Kidney (tissue), 14 donors: ENCODE measurements around the gene SLC25A30. TPM values are rescaled to one million over a fixed set of nuclear protein-coding genes. Genes with fewer than 3 reads are reported as not detected.

Source experiments
- DNase-seq, 5 donors: peaks; one replicate each; pipeline ENCODE4 v3.0.0-alpha.2; 2013 to 2020
- FAIRE-seq: peaks from 2 replicates; lab custom pipeline; 2012; peaks lifted over from hg19 to GRCh38; lab: Jason Lieb, UNC
- H3K27ac ChIP-seq, 2 donors: one replicate each; pipeline ENCODE4 v1.7.0; 2013; ENCODE audit warnings: low read depth in 2 of 2, low read length in 2 of 2, inconsistent platforms in 1 of 2
- H3K27me3 ChIP-seq: one replicate; pipeline ENCODE4 v1.7.1; 2013; ENCODE audit warnings: low read length, inconsistent platforms; ENCODE audit not compliant: control insufficient read depth, insufficient read depth
- H3K36me3 ChIP-seq, 3 donors: one replicate each; pipeline versions ENCODE4 v1.7.0 to v1.7.1; 2013; ENCODE audit warnings: low read length in 3 of 3, control low read depth in 1 of 3, inconsistent platforms in 1 of 3; ENCODE audit not compliant: insufficient read depth in 3 of 3, control insufficient read depth in 2 of 3
- H3K4me1 ChIP-seq, 3 donors: one replicate each; pipeline versions ENCODE4 v1.7.0 to v1.7.1; 2013; ENCODE audit warnings: low read length in 3 of 3, inconsistent platforms in 1 of 3, low read depth in 1 of 3; ENCODE audit not compliant: control insufficient read depth in 2 of 3, insufficient read depth in 2 of 3
- H3K4me3 ChIP-seq, 3 donors: one replicate each; pipeline versions ENCODE4 v1.7.0 to v1.8.1; 2013; ENCODE audit warnings: low read length in 3 of 3, control low read depth in 1 of 3, inconsistent platforms in 1 of 3
- H3K9ac ChIP-seq, 3 donors: one replicate each; pipeline versions ENCODE4 v1.7.0 to v1.7.1; 2013; ENCODE audit warnings: low read length in 3 of 3, control low read depth in 1 of 3, inconsistent platforms in 1 of 3
- H3K9me3 ChIP-seq, 3 donors: one replicate each; pipeline versions ENCODE4 v1.7.0 to v1.7.1; 2013; ENCODE audit warnings: low read length in 3 of 3, control low read depth in 1 of 3, inconsistent platforms in 1 of 3; ENCODE audit not compliant: control insufficient read depth in 2 of 3, insufficient read depth in 1 of 3
- intact Hi-C: fragments of 100-400 bp; cut with DNase I; formaldehyde crosslinking; loops from one replicate; pipeline ENCODE4 v1.11.1; 2022
- polyA plus RNA-seq: library from polyadenylated mRNA; stranded (reverse); fragments of 350-450 nt; fragmentation: Illumina TruSeq; extraction: RNeasy Lipid Tissue Mini Kit (QIAGEN cat#74804); gene quantifications from one replicate; pipeline ENCODE4 v1.2.3, GENCODE V29; 2014; ENCODE audit warnings: low read depth, low replicate concordance; ENCODE audit not compliant: insufficient read depth
- total RNA-seq: library from RNA; stranded (reverse); fragmentation: NEBNext Ultra II Directional; extraction: Animal tissue kit (Norgen Biotek cat#: 25700); gene quantifications from one replicate; pipeline ENCODE4 v1.2.1, GENCODE V29; 2021
- TF ChIP-seq, protein P1 (sequence below): IDR thresholded peaks from 3 replicates; pipeline ENCODE4 v1.5.1; 2012; ENCODE audit warnings: mild to moderate bottlenecking, moderate library complexity, borderline replicate concordance; ENCODE audit not compliant: insufficient read depth; ENCODE audit errors: extremely low read depth
- donor health status: control.
- donor health status: control.
- donor health status: control.
- donor health status: control.
- donor health status: control.
- donor health status: DM: yes; HTN: yes; CAD: no.
- donor health status: Normal renal cell carcinoma (clear cell type).

The SLC25A30 gene
- total and polyA plus RNA-seq, 2 donors from 2014 or later, result 32.9 to 47.1 TPM

DNA sequence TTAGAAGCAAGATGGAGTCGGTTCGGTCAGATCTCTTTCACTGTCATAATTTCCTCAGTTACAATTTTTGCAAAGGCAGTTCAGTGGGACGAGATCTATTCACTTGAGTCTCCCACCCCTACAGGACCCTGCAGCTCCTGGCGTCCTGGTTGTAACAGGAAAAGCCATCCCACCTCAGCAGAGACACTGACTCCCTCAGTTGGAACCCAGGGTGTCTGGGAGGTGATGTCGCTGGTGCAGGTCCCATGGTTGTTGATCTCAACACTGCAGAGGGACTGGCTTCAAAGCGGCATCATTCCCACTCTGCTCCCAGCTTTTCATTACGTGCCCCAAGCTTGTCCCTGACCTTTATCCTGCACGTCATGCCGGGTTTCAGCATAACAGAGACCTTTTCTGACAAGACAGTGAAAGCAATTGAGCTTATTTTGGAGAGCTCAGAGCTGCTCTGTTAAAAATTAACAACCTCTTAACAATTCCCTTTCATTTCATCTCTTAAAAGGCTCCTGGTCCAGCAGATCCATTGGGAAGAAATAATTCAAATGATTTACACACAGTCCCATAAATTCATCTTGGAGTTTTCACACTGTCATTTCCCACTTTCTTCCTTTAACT is 29.0 kb upstream of the SLC25A30 start:
- no peaks in the 10 kb centered on the region for H3K9me3 ChIP-seq
- peaks cover 0 to 4% (median 0%) of the 10 kb centered on the region in 3 donors for H3K4me1 ChIP-seq
- DNase-seq, result no peak
- intact Hi-C loops, result no loop called here
- peak overlapping the region in 1 of 2 donors; percentile 13 for H3K27ac ChIP-seq
- TF ChIP-seq, protein P1, sequence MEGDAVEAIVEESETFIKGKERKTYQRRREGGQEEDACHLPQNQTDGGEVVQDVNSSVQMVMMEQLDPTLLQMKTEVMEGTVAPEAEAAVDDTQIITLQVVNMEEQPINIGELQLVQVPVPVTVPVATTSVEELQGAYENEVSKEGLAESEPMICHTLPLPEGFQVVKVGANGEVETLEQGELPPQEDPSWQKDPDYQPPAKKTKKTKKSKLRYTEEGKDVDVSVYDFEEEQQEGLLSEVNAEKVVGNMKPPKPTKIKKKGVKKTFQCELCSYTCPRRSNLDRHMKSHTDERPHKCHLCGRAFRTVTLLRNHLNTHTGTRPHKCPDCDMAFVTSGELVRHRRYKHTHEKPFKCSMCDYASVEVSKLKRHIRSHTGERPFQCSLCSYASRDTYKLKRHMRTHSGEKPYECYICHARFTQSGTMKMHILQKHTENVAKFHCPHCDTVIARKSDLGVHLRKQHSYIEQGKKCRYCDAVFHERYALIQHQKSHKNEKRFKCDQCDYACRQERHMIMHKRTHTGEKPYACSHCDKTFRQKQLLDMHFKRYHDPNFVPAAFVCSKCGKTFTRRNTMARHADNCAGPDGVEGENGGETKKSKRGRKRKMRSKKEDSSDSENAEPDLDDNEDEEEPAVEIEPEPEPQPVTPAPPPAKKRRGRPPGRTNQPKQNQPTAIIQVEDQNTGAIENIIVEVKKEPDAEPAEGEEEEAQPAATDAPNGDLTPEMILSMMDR, result no peak
- no peak overlapping the region for H3K4me3 ChIP-seq
- no peak overlapping the region for H3K9ac ChIP-seq
- no peaks in the 10 kb centered on the region for H3K27me3 ChIP-seq
- H3K36me3 ChIP-seq, result no peaks in the 10 kb centered on the region
- no peak for FAIRE-seq

DNA sequence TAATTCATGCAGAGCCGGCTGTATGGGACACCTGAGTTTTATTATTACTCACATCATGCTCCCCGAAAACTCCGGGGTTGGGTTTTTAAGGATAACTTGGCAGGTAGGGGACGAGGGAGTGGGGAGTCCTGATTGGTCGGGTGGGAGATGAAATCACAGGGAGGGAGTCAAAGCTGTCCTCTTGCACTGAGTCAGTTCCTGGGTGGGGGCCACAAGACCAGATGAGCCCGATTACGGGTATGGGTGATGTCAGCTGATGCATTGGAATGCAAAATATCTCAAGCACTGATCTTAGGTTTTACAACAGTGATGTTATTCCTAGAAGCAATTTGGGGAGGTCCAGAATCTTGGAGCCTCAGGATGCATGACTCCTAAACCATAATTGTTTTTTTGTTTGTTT is 28.0 kb upstream of the SLC25A30 start:
- FAIRE-seq, result no peak
- intact Hi-C loops, result no loop called here
- TF ChIP-seq, protein P1, result no peak
- peaks cover 0 to 4% (median 0%) of the 10 kb centered on the region in 3 donors for H3K4me1 ChIP-seq
- H3K27me3 ChIP-seq, result no peaks in the 10 kb centered on the region
- no peaks in the 10 kb centered on the region for H3K36me3 ChIP-seq
- no peak for DNase-seq
- no peak overlapping the region for H3K27ac ChIP-seq
- no peak overlapping the region for H3K9ac ChIP-seq
- H3K9me3 ChIP-seq, result no peaks in the 10 kb centered on the region
- H3K4me3 ChIP-seq, result no peak overlapping the region

DNA sequence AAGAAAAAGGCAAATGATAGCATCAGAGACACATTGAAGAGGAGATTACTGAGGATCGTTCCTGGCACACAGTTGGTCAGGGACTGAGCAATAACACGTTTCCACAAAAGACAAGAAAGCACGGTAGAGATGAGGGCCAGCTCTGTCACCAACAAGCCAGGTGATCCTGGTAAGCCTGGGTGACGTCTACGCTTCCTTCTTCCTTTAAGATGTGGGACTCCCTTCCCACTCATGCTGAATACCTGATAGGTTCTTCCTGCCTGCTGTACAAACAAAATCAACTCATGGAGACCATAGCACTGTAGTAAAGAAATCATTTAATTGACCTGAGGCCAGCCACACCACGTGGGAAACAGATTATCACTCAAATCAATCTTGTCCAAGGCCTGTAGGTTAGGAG is 26.9 kb upstream of the SLC25A30 start:
- intact Hi-C loops, result no loop called here
- DNase-seq (no peak), FAIRE-seq (no peak)

More for the DNA sequence above, 26.9 kb upstream of the SLC25A30 start:
- no peak overlapping the region for H3K9ac ChIP-seq
- TF ChIP-seq, protein P1, result no peak
- no peaks in the 10 kb centered on the region for H3K9me3 ChIP-seq
- H3K27me3 ChIP-seq, result no peaks in the 10 kb centered on the region
- no peak overlapping the region for H3K27ac ChIP-seq
- no peak overlapping the region for H3K4me3 ChIP-seq
- no peaks in the 10 kb centered on the region for H3K36me3 ChIP-seq
- peaks cover 0 to 5% (median 4%) of the 10 kb centered on the region in 3 donors for H3K4me1 ChIP-seq
